Glutamatergic neuron (in vitro differentiated cells): ENCODE results near the gene SYF2. TPM values are rescaled to one million over a fixed set of nuclear protein-coding genes. Genes with fewer than 3 reads are reported as not detected.

Experiments
- DNase-seq: peaks from one replicate; pipeline ENCODE4 v3.0.0; 2022
- H3K27ac Mint-ChIP-seq: one replicate; pipeline ENCODE4 v1.8.0; 2020; ENCODE audit warnings: mild to moderate bottlenecking, mixed read lengths, inconsistent platforms; ENCODE audit not compliant: unreplicated experiment
- H3K27me3 Mint-ChIP-seq: one replicate; pipeline ENCODE4 v1.8.0; 2020; ENCODE audit warnings: mild to moderate bottlenecking, moderate library complexity, mixed read lengths, inconsistent platforms; ENCODE audit not compliant: unreplicated experiment
- H3K36me3 Mint-ChIP-seq: one replicate; pipeline ENCODE4 v1.8.0; 2020; ENCODE audit warnings: mild to moderate bottlenecking, mixed read lengths, inconsistent platforms; ENCODE audit not compliant: unreplicated experiment
- H3K4me1 Mint-ChIP-seq: one replicate; pipeline ENCODE4 v1.8.0; 2020; ENCODE audit warnings: mild to moderate bottlenecking, low read depth, mixed read lengths, inconsistent platforms; ENCODE audit not compliant: unreplicated experiment
- H3K4me3 Mint-ChIP-seq: one replicate; pipeline ENCODE4 v1.8.0; 2020; ENCODE audit warnings: mild to moderate bottlenecking, mixed read lengths, inconsistent platforms; ENCODE audit not compliant: unreplicated experiment
- H3K9me3 Mint-ChIP-seq: one replicate; pipeline ENCODE4 v1.8.0; 2020; ENCODE audit warnings: mild to moderate bottlenecking, moderate library complexity, mixed read lengths, inconsistent platforms; ENCODE audit not compliant: unreplicated experiment
- CTCF ChIP-seq: fragments of 200-600 bp; sonication (generic); IDR thresholded peaks from one replicate; pipeline ENCODE4 v1.5.0; 2021; ENCODE audit not compliant: partially characterized antibody, unreplicated experiment
- total RNA-seq: library from RNA; stranded (reverse); fragmentation: NEBNext Ultra II Directional; extraction: Animal tissue kit (Norgen Biotek cat#: 25700); gene quantifications from one replicate; pipeline ENCODE4 v1.2.1, GENCODE V29; 2021; ENCODE audit not compliant: unreplicated experiment

The SYF2 gene
- total RNA-seq, 1 donor from 2014 or later: 32.6 TPM

DNA sequence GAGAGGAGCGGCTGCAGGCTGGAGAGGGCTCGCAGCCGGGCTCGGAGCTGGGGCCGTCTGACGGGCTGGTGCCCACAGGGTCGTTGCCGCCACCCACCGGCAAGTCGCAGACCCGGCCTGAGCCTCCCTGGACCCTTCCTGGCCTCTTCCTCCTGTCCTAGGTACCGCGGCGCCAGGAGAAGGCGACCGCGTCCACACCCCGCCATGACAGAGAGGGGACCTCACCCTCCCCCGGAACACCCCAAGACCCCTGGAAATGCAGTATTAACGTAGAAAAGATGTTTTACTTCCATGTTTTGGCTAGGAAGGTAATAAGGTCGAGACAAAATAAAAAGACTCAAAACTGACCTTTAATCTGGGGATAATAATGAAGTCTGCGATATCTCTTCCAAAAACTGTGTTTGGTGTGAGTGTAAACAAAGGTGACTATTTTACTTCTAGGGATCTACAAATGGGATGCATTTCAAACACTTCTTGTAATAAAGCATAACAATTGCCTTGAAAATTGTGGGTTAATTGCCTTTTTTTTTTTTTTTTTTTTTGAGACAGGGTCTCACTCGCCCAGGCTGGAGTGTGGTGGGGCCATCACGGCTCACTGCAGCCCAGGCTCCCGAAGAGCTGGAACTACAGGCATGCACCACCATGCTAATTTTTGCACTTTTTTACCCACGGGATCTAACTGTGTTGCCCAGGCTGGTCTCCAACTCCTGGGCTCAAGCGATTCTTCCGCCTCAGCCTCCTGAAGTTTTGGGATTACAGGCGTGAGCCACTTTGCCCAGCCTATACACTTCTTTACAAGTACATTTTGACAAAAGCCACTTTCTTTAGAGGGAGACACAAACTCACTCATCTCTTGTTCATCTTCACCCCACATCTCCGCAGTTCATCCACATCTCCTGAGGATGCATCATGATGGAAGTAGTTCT lies 15.8 kb upstream of the SYF2 start:
- Mint-ChIP-seq H3K4me1 (peaks cover 10% of the 10 kb centered on the region), H3K4me3 (peak overlapping the region; percentile 76), H3K27ac (peak overlapping the region; percentile 92), H3K27me3 (peaks cover 10% of the 10 kb centered on the region), H3K36me3 (no peaks in the 10 kb centered on the region), H3K9me3 (peaks cover 7% of the 10 kb centered on the region)
- no peak for TF ChIP-seq CTCF
- DNase-seq: no peak

DNA sequence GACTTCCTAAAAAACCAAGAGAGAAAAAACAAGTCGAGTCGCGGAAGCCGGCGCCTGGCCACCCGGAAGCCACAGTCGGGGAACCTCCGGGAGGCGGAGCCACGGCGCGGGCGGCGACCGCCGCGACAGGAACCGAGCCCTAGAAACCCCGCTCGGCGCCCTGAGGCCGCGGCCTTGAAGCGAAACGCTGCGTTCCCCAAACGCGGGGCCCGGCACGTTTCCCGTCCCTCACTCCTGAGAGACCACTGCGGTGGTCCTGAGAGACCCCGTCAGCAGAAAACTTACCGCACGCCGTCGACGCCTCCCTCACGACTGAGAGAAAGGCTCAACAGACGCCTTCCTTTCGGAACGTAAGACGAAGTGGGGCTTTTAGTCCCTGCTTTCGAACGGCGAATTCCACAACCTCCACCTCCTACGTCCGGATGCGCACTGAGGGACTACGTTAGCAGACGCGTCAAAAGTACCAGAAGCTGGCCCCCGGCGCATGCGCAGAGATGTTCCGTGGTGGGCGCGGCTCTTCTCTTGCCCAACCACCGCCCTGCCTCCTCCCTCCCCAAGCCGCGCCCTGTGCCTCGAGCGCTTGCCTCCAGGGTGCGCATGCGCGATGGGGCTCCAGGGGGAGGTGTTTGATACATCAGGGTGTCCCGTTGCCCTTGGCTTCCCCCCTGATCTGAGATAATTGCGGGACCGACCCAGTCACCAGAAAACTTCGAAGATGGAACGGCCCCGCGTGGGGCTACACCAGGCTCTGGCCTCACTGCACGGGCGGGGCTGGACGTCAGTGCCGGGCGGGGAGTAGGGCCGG lies 14.9 kb upstream of the SYF2 start, which contains the start of gene RSRP1:
Gene RSRP1, minus strand, starts transcription at position 431 of the 805 bp plus-strand sequence. CDS start 491 bp downstream, outside the sequence.
- Mint-ChIP-seq H3K9me3 (peaks cover 7% of the 10 kb centered on the region), H3K4me3 (peak within 1 kb of the TSS; percentile 98), H3K36me3 (no peaks in the 10 kb centered on the region), H3K4me1 (peaks cover 10% of the 10 kb centered on the region), H3K27me3 (peaks cover 10% of the 10 kb centered on the region), H3K27ac (peak within 1 kb of the TSS; percentile 97)
- peak; percentile 100 for DNase-seq
- peak; percentile 51 for TF ChIP-seq CTCF

- H3K27ac Mint-ChIP-seq: peak overlapping the region; percentile 90
- H3K36me3 Mint-ChIP-seq: no peaks in the 10 kb centered on the region
- H3K4me1 Mint-ChIP-seq: peaks cover 10% of the 10 kb centered on the region
- peaks cover 10% of the 10 kb centered on the region for H3K27me3 Mint-ChIP-seq
- peak overlapping the region; percentile 98 for H3K4me3 Mint-ChIP-seq
- peaks cover 7% of the 10 kb centered on the region for H3K9me3 Mint-ChIP-seq
- DNase-seq: peak; percentile 45
- no peak for TF ChIP-seq CTCF
Observed at GRCh38 chr1:25246600-25247023, 14.3 kb upstream of the SYF2 start.

- no peak for TF ChIP-seq CTCF
- peak overlapping the region; percentile 39 for H3K27ac Mint-ChIP-seq
- H3K27me3 Mint-ChIP-seq: peaks cover 10% of the 10 kb centered on the region
- DNase-seq: no peak
- peaks cover 10% of the 10 kb centered on the region for H3K4me1 Mint-ChIP-seq
- H3K9me3 Mint-ChIP-seq: peaks cover 7% of the 10 kb centered on the region
- H3K4me3 Mint-ChIP-seq: peak overlapping the region; percentile 98
- H3K36me3 Mint-ChIP-seq: no peaks in the 10 kb centered on the region
Observed at GRCh38 chr1:25245809-25246599, 13.7 kb upstream of the SYF2 start.
